GM18868 (cell line): Measurements from ENCODE around the gene BEGAIN.

Source experiments
- ATAC-seq: cut with Tn5 transposase; IDR thresholded peaks from one replicate; pipeline ENCODE4 v1.9.1; 2021; ENCODE audit warnings: mild to moderate bottlenecking, moderate library complexity; ENCODE audit not compliant: unreplicated experiment

The BEGAIN gene

GRCh38 chr14:100584056-100585031 lies 2.9 kb downstream of the BEGAIN start:
- ATAC-seq = no peak

DNA sequence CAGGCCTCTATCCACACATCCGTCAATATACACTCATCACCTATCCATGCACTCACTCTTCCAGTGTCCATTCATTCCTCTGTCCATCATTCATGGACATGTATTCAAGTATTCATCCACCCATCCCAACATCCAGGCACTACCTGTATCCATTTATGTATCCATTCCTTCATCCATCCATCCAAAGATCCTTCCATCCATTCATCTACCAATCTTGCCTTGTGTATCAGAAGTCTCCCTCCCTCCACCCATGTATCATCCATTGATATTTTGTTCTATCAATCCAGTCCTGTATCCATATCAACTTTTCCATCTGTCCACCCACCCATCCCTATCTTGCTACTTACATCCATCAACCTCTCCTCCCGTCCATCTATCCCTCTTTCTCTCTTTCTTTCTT lies 4.0 kb downstream of the BEGAIN start:
- ATAC-seq = no peak

DNA sequence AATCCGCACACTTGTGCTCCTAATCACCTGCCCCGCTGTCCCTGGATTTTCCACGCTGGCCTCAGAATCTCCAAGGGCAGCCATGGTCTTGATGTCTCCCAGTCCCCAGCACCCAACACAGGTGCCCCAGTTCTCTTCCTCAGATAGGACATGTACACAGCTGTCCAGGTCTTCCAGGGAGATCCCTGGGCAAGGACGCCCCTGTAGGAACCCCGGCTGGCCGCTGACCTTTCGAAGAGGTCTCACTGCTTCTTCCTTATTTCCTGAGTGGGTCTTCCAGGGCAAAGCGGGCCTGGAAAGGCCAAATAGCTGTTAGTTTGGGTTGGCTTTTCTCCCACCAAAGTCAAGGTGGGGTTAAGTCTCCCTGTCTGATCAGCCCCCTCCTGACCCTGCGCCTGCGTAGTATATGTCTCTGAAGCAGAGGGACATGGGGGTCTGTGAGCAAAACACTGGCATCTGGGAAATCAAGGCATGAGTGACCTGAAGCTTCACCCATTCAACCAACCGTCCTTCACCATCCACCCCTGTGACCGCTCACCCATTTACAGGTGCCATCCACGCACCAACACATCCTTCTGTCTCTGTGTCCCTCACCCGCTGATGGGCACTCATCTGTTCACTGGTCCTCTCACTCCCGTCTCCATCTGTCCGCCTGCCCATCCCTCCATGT lies 4.6 kb downstream of the BEGAIN start:
- no peak for ATAC-seq

DNA sequence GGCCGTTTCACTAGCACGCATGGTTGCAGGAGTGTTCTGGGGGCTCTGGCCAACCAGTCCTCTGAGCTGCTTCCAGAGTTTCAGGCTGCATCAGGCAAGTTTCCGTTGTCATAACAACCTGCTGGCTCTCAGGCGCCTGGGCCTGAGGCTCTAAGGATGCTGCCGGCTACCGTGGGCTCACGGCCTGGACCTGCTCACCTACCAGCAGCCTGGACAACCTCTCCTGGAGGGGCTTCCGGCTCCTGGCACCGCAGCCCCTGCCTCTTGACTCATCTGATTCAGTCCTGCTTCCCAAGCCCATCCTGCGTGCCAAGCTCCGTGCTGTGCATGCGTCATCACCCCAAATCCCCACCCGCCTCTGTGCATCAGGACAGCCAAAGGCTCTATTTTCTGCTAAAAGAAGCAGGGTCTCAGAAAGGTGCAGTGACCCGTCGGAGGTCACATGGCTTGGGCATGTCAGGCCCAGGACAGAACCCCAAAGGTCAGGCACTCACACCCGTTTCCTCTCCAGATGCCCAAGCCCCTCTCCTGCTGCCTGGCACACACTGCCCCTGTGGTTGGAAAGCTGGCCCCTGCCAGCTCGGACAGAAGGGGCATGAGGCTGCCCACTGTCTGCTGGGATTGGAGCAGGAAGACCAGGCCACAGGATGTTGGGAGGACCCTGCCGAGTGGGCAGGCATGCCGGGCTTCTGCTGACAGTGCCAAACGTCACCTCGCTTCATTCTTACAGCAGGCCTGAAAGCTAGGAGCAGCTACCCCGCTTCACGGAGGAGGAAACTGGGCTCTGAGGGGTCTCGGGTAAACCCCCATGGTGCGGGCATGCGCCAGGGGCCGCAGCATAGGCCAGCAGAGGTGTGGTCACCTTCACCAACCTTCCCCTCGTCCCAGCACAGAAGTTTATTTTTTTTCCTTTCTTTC lies 5.7 kb downstream of the BEGAIN start:
- ATAC-seq = no peak

DNA sequence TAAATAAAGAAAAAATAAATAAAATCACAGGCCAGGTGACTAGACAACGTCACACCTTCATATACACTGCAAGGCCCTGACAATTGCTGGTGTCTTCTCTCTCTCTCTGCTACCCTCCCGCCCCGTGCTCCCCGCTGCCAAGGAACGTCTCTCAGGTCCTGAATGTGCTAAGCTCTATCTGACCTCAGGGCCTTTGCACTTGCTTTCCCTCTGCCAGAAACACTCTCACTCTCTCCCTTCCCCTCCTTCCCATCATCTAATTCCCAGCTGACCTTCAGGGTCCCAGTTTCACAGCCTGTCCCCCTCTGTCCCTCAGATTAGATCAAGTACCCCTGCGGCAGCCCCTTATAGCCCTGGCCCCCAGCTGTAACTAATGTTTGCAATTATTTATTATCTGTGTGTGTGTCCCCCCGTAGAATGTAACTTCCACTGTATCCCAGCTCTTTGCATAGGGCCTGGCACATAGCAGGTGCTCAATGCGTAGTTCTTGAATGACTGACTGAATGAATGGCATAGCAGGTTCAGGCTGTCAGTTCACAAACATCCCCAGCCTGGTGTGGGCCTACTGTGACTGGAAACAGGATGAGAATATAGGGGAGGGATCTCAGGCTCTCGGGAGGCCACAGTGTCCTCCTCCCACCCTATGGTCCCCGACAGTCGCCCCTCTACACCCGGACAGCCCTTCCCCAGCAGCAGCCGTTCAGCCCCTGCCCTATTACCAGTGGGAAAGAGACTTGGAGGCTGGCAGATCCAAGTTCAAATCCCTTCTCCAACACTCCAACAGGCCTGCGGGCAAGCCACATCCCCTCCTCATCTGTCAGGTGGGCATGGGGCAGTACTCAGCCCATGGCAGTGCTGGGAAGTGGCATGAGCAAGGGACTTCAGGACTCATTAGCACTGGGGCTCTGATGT lies 6.6 kb downstream of the BEGAIN start:
- no peak for ATAC-seq

DNA sequence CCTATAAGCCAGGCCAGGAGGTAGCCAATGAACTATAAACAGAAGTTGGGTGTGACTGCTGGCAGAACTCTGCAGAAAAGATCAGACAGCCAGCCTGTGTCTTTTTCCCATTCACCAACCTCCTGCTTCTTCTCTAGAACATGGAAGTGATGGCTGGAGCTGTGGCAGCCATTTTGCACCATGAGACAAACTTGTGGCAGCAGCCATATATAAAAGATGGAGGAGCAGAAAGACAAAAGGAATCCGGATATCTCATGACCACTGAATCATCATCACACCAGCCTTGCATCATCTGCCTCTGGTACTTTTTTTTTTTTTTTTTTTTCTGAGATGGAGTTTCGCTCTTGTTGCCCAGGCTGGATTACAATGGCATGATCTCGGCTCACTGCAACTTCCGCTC lies 8.7 kb downstream of the BEGAIN start:
- no peak for ATAC-seq

DNA sequence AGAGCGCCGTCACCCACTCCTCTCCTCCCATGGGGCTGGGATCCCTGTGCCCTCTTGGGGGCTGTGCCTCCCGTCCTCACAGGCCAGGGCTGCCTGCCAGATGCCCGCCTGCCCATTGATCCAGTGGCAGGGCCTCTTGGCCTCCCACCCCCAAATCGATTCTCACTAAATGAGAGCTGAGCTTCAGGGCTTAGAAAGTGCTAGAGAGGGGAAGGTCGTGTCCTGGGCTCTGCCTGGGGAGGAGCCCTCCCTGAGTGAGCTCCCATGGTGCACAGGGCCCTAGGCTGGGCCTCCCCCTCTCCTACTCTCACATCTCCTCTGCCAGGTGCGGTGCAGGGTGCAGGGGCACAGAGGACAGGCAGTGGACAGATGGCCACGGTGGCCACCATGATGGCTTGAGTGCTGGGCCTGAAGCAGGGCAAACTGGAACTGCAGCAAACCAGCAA lies 9.2 kb downstream of the BEGAIN start:
- ATAC-seq = no peak

GRCh38 chr14:100577321-100577985 lies 9.8 kb downstream of the BEGAIN start:
- no peak for ATAC-seq

DNA sequence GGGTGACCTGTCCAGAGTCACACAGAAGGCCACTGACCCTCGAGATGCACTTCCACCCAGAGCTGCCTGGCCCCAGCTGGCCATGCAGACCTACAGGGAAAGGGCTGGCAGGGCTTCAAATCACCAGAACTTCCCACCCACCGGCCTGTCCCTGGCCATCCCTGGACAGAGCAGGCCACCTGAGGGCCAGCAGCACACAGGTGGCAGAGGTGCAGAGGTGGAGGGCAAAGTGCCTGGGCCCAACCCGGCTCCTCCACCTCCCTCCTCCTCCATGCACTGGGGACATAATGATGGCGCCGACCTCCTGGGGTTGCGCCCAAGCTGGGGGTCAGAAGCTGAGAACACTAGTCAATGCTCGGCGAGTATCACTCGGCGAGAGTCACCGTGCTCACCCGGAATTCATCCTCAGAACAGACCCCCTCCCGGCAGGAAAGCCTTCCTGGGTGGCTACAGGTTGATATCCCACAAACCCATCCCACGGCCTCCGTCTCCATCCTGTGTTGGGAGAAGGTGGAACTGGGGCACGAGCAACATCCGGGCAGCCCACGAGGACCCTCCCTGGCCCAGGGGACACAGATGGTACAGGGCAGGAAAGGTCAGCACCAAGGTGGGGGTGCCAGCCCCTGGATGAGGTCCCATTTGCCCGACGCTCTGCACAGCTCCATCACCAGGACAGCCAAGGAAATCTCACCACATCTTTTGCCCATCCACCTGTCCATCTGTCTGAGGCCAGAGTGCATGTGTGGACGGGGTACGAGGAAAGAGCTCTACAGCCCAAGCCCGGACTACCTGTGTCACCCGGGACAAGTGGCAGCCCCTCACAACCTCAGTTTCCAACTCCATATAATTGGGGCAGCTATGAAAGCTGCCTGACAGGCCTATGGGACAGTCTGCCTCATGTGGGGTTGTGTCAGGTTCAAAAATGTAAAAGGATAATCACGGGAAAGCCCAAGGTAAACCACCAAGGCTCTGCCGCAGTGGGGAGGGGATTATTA lies 10.8 kb downstream of the BEGAIN start:
- ATAC-seq = no peak

GRCh38 chr14:100575266-100575995 lies 11.8 kb downstream of the BEGAIN start:
- ATAC-seq = no peak

DNA sequence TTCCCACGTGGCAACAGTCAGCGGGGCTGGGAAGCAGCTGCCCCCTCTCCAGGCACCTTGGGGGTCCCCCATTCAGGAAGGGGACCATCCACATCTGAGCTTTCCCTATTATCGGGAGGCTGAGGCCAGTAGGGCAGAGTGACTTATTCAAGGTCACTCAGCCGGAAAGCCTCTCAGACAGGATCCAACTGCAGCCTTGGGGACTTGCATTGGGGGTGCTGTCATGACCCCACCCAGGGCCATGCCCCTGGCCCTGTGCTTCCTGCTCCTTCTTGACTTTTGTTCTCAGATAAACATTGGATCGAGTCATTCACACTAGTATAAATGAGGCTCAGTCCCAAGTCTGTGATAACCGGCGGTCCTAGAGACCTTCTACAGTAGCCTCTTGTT lies 12.6 kb downstream of the BEGAIN start:
- ATAC-seq = no peak

GRCh38 chr14:100573757-100574641 lies 13.2 kb downstream of the BEGAIN start:
- ATAC-seq = no peak

- ATAC-seq = no peak
These were observed 14.0 kb downstream of the BEGAIN start for GRCh38 chr14:100573002-100573756.

DNA sequence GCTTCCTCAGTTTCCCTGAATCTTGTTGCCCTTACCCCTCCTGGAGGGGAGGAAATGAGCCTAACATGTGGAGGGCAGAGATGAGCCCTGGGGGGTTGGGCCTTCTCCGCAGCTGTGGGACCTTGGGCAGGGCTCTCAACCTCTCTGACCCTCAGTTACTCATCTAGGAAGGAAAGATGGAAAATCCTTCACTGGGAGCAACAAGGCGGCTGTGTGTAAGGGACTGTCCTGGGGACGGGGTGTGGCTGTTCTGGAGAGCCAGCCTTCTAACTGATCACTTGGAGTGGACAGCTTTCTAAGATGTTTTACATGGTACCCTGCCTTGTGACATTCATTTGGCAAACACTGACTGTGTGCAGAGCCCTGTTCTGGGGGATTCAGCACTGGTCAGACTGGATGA lies 14.7 kb downstream of the BEGAIN start:
- ATAC-seq = no peak

DNA sequence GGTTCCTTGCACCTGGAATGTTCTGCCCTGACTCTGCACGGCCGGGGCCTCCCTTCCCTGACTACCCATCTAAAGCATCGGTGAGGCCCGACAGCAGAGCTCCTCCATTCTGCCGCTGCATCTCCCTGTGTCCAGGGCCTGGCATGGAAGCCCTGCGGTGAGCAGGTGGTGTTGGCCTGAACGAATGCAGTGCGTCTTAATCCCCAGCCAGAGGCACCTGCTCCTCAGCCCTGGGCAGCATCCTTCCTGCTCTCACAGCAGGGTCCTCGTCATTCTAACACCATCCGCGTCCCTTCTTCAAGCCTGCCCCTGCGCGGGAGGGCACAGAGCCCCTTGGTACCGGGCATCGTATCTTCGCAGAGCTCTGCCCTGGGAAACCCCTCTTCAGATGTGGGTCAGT lies 15.4 kb downstream of the BEGAIN start:
- ATAC-seq = no peak
